GM12892 (cell line): ENCODE results near the gene CLSTN2.

Experiments used
- POLR2A ChIP-seq: IDR thresholded peaks from 2 replicates; pipeline ENCODE4 v1.6.1; 2011; ENCODE audit warnings: low read depth, low read length, control low read depth
- POLR2AphosphoS5 ChIP-seq: IDR thresholded peaks from 2 replicates; pipeline ENCODE4 v1.6.1; 2011; ENCODE audit warnings: low read depth, low read length, control low read depth
- TAF1 ChIP-seq: IDR thresholded peaks from 2 replicates; pipeline ENCODE4 v1.6.1; 2011; ENCODE audit warnings: low read depth, mild to moderate bottlenecking, control low read depth, low read length, borderline replicate concordance

- TF ChIP-seq POLR2A: no peak
- no peak for TF ChIP-seq TAF1
- no peak for TF ChIP-seq POLR2AphosphoS5
These were observed 17.7 kb upstream of the CLSTN2 start for GRCh38 chr3:139917226-139917785.
